SK-N-SH (cell line): ENCODE measurements around the gene ANO9. TPM values are rescaled to one million over a fixed set of nuclear protein-coding genes. Genes with fewer than 3 reads are reported as not detected.

ENCODE experiments used
- CTCF ChIA-PET: fragments of 300-600, 350-600 bp; formaldehyde crosslinking; extraction: SDS; loops from one replicate; lab custom pipeline; 2021; lab: Yijun Ruan, JAX
- POLR2A ChIA-PET: fragments of 350-600 bp; sonication (Branson Sonifier 250); formaldehyde crosslinking; extraction: SDS; loops from one replicate; lab custom pipeline; 2020; ENCODE audit warnings: antibody characterized with exemption, inconsistent platforms; lab: Yijun Ruan, JAX
- DNase-seq: peaks from one replicate; pipeline ENCODE4 v3.0.0; 2012
- H2AFZ ChIP-seq: fragments of 200-600 bp; sonication (generic); 2 replicates; pipeline ENCODE4 v1.8.1; 2016; ENCODE audit warnings: antibody characterized with exemption, mild to moderate bottlenecking, low read depth
- H3F3A ChIP-seq: fragments of 200-600 bp; sonication (generic); replicated peaks from 2 replicates; pipeline ENCODE3; 2016; ENCODE audit warnings: antibody characterized with exemption, mild to moderate bottlenecking; ENCODE audit not compliant: insufficient read depth
- H3K27ac ChIP-seq, 2 experiments: fragments of 200-500 bp in 1 of 2; fragments of 200-600 bp in 1 of 2; sonication (Bioruptor generic) in 1 of 2; sonication (generic), shearing (Covaris generic) in 1 of 2; 2 replicates each; pipeline versions ENCODE4 v1.5.1 to v1.6.1; 2014 to 2016; ENCODE audit warnings: low read depth in 2 of 2, inconsistent platforms in 1 of 2, low read length in 1 of 2, mild to moderate bottlenecking in 1 of 2, mixed read lengths in 1 of 2
- H3K27me3 ChIP-seq: fragments of 200-600 bp; sonication (generic), shearing (Covaris generic); 2 replicates; pipeline ENCODE4 v1.6.1; 2016; ENCODE audit warnings: mixed run types; ENCODE audit not compliant: insufficient read depth
- H3K36me3 ChIP-seq, 2 experiments: fragments of 200-500 bp in 1 of 2; fragments of 200-600 bp in 1 of 2; sonication (Bioruptor generic) in 1 of 2; sonication (generic) in 1 of 2; replicated peaks in 1 of 2; 2 replicates each; pipeline versions ENCODE3 to v1.5.1; 2014 to 2016; ENCODE audit warnings: low read length in 1 of 2, mild to moderate bottlenecking in 1 of 2; ENCODE audit not compliant: insufficient read depth in 2 of 2, control insufficient read depth in 1 of 2
- H3K4me1 ChIP-seq, 2 experiments: fragments of 200-500 bp in 1 of 2; fragments of 200-600 bp in 1 of 2; sonication (Bioruptor generic) in 1 of 2; sonication (generic), shearing (Covaris generic) in 1 of 2; 2 replicates each; pipeline versions ENCODE4 v1.5.1 to v1.6.1; 2014 to 2016; ENCODE audit warnings: low read depth in 1 of 2, low read length in 1 of 2, mixed run types in 1 of 2; ENCODE audit not compliant: insufficient read depth in 2 of 2, control insufficient read depth in 1 of 2
- H3K4me2 ChIP-seq: fragments of 200-600 bp; sonication (generic), shearing (Covaris generic); 2 replicates; pipeline ENCODE4 v1.6.1; 2017; ENCODE audit warnings: mixed run types
- H3K4me3 ChIP-seq, 2 experiments: fragments of 200-500 bp in 1 of 2; fragments of 200-600 bp in 1 of 2; sonication (Bioruptor generic) in 1 of 2; sonication (generic), shearing (Covaris generic) in 1 of 2; 2 replicates each; pipeline versions ENCODE4 v1.5.1 to v1.8.1; 2014 to 2016; ENCODE audit warnings: low read depth in 2 of 2, inconsistent platforms in 1 of 2, low read length in 1 of 2, mild to moderate bottlenecking in 1 of 2, mixed read lengths in 1 of 2, moderate library complexity in 1 of 2
- H3K79me2 ChIP-seq: fragments of 200-600 bp; sonication (generic); 2 replicates; pipeline ENCODE4 v1.8.1; 2017; ENCODE audit warnings: mild to moderate bottlenecking; ENCODE audit not compliant: insufficient read depth
- H3K9ac ChIP-seq: fragments of 200-600 bp; sonication (generic); 2 replicates; pipeline ENCODE4 v1.6.1; 2017; ENCODE audit warnings: mixed run types
- H3K9me2 ChIP-seq: fragments of 200-600 bp; sonication (generic); 2 replicates; pipeline ENCODE4 v1.6.1; 2017; ENCODE audit warnings: mixed run types
- H3K9me3 ChIP-seq: fragments of 200-600 bp; sonication (generic); 2 replicates; pipeline ENCODE4 v1.6.1; 2017; ENCODE audit warnings: mixed run types, mild to moderate bottlenecking, moderate library complexity
- H4K20me1 ChIP-seq: fragments of 200-600 bp; sonication (generic); 2 replicates; pipeline ENCODE4 v1.6.1; 2017; ENCODE audit warnings: mild to moderate bottlenecking, mixed run types; ENCODE audit not compliant: insufficient read depth
- ELF1 ChIP-seq: IDR thresholded peaks from 2 replicates; pipeline ENCODE4 v1.4.0; 2012
- EP300 ChIP-seq, 2 experiments: IDR thresholded peaks; 2 replicates each; pipeline versions ENCODE4 v1.4.0 to v1.6.1; 2012; ENCODE audit warnings: borderline replicate concordance in 1 of 2, low read depth in 1 of 2, low read length in 1 of 2
- FOXM1 ChIP-seq: IDR thresholded peaks from 2 replicates; pipeline ENCODE4 v1.4.0; 2012; ENCODE audit warnings: low read depth, mild to moderate bottlenecking
- GATA2 ChIP-seq: sonication (generic); formaldehyde crosslinking; IDR thresholded peaks from 2 replicates; pipeline ENCODE4 v1.5.0; 2020; ENCODE audit warnings: mild to moderate bottlenecking, missing genetic modification reagents
- MEF2A ChIP-seq: IDR thresholded peaks from 2 replicates; pipeline ENCODE4 v1.4.0; 2012; ENCODE audit warnings: low read depth, borderline replicate concordance
- NFIC ChIP-seq: IDR thresholded peaks from 2 replicates; pipeline ENCODE4 v1.4.0; 2012; ENCODE audit warnings: borderline replicate concordance
- NRF1 ChIP-seq: IDR thresholded peaks from 2 replicates; pipeline ENCODE4 v1.6.1; 2012; ENCODE audit warnings: low read depth, mild to moderate bottlenecking, low read length
- RAD21 ChIP-seq: IDR thresholded peaks from 2 replicates; pipeline ENCODE4 v1.6.1; 2012; ENCODE audit warnings: mild to moderate bottlenecking, low read length
- RXRA ChIP-seq: IDR thresholded peaks from 2 replicates; pipeline ENCODE4 v1.4.0; 2012; ENCODE audit warnings: low read depth, mild to moderate bottlenecking, borderline replicate concordance
- TAF1 ChIP-seq: IDR thresholded peaks from 2 replicates; pipeline ENCODE4 v1.6.1; 2012; ENCODE audit warnings: low read depth, mild to moderate bottlenecking, low read length, moderate library complexity, borderline replicate concordance
- TCF12 ChIP-seq: IDR thresholded peaks from 2 replicates; pipeline ENCODE4 v1.4.0; 2012
- TEAD4 ChIP-seq: IDR thresholded peaks from 2 replicates; pipeline ENCODE4 v1.4.0; 2012; ENCODE audit warnings: mild to moderate bottlenecking, borderline replicate concordance; ENCODE audit not compliant: insufficient read depth
- YY1 ChIP-seq: IDR thresholded peaks from 2 replicates; pipeline ENCODE4 v1.4.0; 2012; ENCODE audit warnings: low read depth, mild to moderate bottlenecking
- WGBS: methylation state at CpG from one replicate; pipeline ENCODE4 v1.1.6; 2017; ENCODE audit warnings: low lambda C conversion rate; 5-methylcytosine and 5-hydroxymethylcytosine counted together
- polyA plus RNA-seq, 3 experiments: library from polyadenylated mRNA; depleted of rRNA; stranded (reverse); fragments of >200 nt; gene quantifications; 2 replicates each; pipeline ENCODE4 v1.2.3, GENCODE V29; 2012
- small RNA-seq, 7 experiments: library from RNA; depleted of rRNA; stranded (forward); fragments of <200 nt; gene quantifications; one replicate each; pipeline ENCODE3, GENCODE V24; 2012
- TF ChIP-seq, protein P1 (sequence below): fragments of 200-600 bp; sonication (generic); IDR thresholded peaks from 2 replicates; pipeline ENCODE4 v1.6.1; 2017; ENCODE audit warnings: antibody characterized with exemption, mild to moderate bottlenecking, moderate library complexity
- TF ChIP-seq, protein P2 (sequence below): IDR thresholded peaks from 2 replicates; pipeline ENCODE4; 2012
- TF ChIP-seq, protein P3 (sequence below): IDR thresholded peaks from 2 replicates; pipeline ENCODE4 v1.4.0; 2012; ENCODE audit warnings: low read depth, borderline replicate concordance

The ANO9 gene
- polyA plus RNA-seq, 1 of the 3 experiments (the other 2 are of a cell fraction), result 0.12 TPM

DNA sequence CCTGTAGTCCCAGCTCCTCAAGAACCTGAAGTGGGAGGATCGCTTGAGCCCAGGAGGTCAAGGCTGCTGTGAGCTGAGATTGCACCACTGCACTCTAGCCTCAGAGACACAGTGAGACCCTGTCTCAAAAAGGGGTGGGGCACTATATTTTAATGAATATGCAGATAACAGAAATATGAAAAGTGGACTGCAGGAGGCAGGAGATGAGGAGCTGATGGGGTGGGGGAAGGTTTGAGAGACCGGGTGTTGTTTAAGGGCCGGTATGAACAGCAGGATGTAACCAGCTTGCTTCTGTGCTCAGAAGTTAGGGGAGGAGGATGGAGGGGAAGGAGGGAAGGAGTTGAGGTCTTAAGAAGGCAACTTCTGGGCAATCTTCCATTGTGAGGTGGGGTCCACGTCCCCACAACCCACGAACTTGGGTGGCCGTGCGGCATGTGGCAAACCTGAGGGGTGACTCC, 73.8 kb downstream of the ANO9 start:
- H3K9me3 ChIP-seq, result no peaks in the 10 kb centered on the region
- TF ChIP-seq TEAD4 (no peak), NFIC (no peak), TCF12 (no peak), YY1 (no peak), ELF1 (no peak), RXRA (no peak), NRF1 (no peak), MEF2A (no peak), TAF1 (no peak), RAD21 (no peak), FOXM1 (no peak), EP300 (IDR thresholded peaks at IDR 0.05; ENCODE audit: borderline replicate concordance in 1 of 2, low read depth in 1 of 2, low read length in 1 of 2) (no peak), GATA2 (CRISPR knock-in tag) (no peak)
- TF ChIP-seq, protein P1, sequence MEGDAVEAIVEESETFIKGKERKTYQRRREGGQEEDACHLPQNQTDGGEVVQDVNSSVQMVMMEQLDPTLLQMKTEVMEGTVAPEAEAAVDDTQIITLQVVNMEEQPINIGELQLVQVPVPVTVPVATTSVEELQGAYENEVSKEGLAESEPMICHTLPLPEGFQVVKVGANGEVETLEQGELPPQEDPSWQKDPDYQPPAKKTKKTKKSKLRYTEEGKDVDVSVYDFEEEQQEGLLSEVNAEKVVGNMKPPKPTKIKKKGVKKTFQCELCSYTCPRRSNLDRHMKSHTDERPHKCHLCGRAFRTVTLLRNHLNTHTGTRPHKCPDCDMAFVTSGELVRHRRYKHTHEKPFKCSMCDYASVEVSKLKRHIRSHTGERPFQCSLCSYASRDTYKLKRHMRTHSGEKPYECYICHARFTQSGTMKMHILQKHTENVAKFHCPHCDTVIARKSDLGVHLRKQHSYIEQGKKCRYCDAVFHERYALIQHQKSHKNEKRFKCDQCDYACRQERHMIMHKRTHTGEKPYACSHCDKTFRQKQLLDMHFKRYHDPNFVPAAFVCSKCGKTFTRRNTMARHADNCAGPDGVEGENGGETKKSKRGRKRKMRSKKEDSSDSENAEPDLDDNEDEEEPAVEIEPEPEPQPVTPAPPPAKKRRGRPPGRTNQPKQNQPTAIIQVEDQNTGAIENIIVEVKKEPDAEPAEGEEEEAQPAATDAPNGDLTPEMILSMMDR, result no peak
- TF ChIP-seq, protein P2, sequence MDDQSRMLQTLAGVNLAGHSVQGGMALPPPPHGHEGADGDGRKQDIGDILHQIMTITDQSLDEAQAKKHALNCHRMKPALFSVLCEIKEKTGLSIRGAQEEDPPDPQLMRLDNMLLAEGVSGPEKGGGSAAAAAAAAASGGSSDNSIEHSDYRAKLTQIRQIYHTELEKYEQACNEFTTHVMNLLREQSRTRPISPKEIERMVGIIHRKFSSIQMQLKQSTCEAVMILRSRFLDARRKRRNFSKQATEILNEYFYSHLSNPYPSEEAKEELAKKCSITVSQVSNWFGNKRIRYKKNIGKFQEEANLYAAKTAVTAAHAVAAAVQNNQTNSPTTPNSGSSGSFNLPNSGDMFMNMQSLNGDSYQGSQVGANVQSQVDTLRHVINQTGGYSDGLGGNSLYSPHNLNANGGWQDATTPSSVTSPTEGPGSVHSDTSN, result no peak
- TF ChIP-seq, protein P3, sequence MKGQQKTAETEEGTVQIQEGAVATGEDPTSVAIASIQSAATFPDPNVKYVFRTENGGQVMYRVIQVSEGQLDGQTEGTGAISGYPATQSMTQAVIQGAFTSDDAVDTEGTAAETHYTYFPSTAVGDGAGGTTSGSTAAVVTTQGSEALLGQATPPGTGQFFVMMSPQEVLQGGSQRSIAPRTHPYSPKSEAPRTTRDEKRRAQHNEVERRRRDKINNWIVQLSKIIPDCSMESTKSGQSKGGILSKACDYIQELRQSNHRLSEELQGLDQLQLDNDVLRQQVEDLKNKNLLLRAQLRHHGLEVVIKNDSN, result no peak
- peaks cover 0 to 2% of the 10 kb centered on the region in 2 experiments for H3K36me3 ChIP-seq
- no peaks in the 10 kb centered on the region for H3K79me2 ChIP-seq
- DNase-seq, result peak; percentile 40
- H3K4me2 ChIP-seq, result peak overlapping the region; percentile 67; the same call in 1 of the 2 replicates
- H3F3A ChIP-seq, result peaks cover 6% of the 10 kb centered on the region
- H3K4me1 ChIP-seq, result peaks cover 0 to 27% of the 10 kb centered on the region in 2 experiments; a peak in 1 of 4 replicates
- H3K9ac ChIP-seq, result no peak overlapping the region
- H3K4me3 ChIP-seq, result no peak overlapping the region
- ChIA-PET CTCF (interaction anchor here (0.9 to 2.7 kb wide), 8 partner anchors 12 to 117 kb away, joined by 3 to 12 read pairs (median 6); no protein-coding TSS in a partner anchor), POLR2A (no interaction called here)
- 57% methylated on average over 7 of the region's 7 CpGs for WGBS
- H4K20me1 ChIP-seq, result no peaks in the 10 kb centered on the region
- no peak overlapping the region for H2AFZ ChIP-seq
- H3K9me2 ChIP-seq, result no peaks in the 10 kb centered on the region
- H3K27me3 ChIP-seq, result no peaks in the 10 kb centered on the region
- no peak overlapping the region for H3K27ac ChIP-seq

Small RNA genes lying within 50 kb of the gene (small RNA-seq; reads per million reads assigned to genes)
- 0 reads per million in 7 experiments for gene RN7SL838P

Other genes with a start within 250 kb of the ANO9 start
- not detected in 2 replicates for gene SCGB1C1, start 248.9 kb downstream of the ANO9 start, polyA plus RNA-seq (2012; rRNA removed)
- 56.9 and 67.5 TPM in 2 replicates for gene BET1L, start 234.6 kb downstream of the ANO9 start, polyA plus RNA-seq (2012; rRNA removed)
- gene RIC8A, start 234.3 kb downstream of the ANO9 start, polyA plus RNA-seq (2012; rRNA removed), result 115 and 127 TPM in 2 replicates
- gene SIRT3, start 205.7 kb downstream of the ANO9 start, polyA plus RNA-seq (2012; rRNA removed), result 34.4 and 40.1 TPM in 2 replicates
- 196 and 227 TPM in 2 replicates for gene PSMD13, start 205.0 kb downstream of the ANO9 start, polyA plus RNA-seq (2012; rRNA removed)
- not detected in 2 replicates for gene NLRP6, start 163.6 kb downstream of the ANO9 start, polyA plus RNA-seq (2012; rRNA removed)
- 19.9 and 26.5 TPM in 2 replicates for gene PGGHG, start 152.9 kb downstream of the ANO9 start, polyA plus RNA-seq (2012; rRNA removed)
- not detected in 2 replicates for gene IFITM5, start 142.5 kb downstream of the ANO9 start, polyA plus RNA-seq (2012; rRNA removed)
- 398 and 518 TPM in 2 replicates for gene IFITM2, start 134.2 kb downstream of the ANO9 start, polyA plus RNA-seq (2012; rRNA removed)
- gene IFITM1, start 128.0 kb downstream of the ANO9 start, polyA plus RNA-seq (2012; rRNA removed), result 15.3 and 19.4 TPM in 2 replicates
- gene IFITM3, start 121.2 kb downstream of the ANO9 start, polyA plus RNA-seq (2012; rRNA removed), result 229 and 326 TPM in 2 replicates
- 58.6 and 66.7 TPM in 2 replicates for gene B4GALNT4, start 72.5 kb downstream of the ANO9 start, polyA plus RNA-seq (2012; rRNA removed)
- 1.4 and 2.4 TPM in 2 replicates for gene PKP3, start 47.8 kb downstream of the ANO9 start, polyA plus RNA-seq (2012; rRNA removed)
- gene SIGIRR, start 27.0 kb downstream of the ANO9 start, polyA plus RNA-seq (2012; rRNA removed), result 22.4 and 32.5 TPM in 2 replicates
- gene PTDSS2, start 8.3 kb upstream of the ANO9 start, polyA plus RNA-seq (2012; rRNA removed), result 25.6 and 28.6 TPM in 2 replicates
- 135 and 147 TPM in 2 replicates for gene RNH1, start 65.2 kb upstream of the ANO9 start, polyA plus RNA-seq (2012; rRNA removed)
- 138 and 217 TPM in 2 replicates for gene HRAS, start 93.6 kb upstream of the ANO9 start, polyA plus RNA-seq (2012; rRNA removed)
- 1.2 and 1.4 TPM in 2 replicates for gene LRRC56, start 95.5 kb upstream of the ANO9 start, polyA plus RNA-seq (2012; rRNA removed)
- gene LMNTD2, start 118.7 kb upstream of the ANO9 start, polyA plus RNA-seq (2012; rRNA removed), result 2.4 and 2.6 TPM in 2 replicates
- gene RASSF7, start 119.0 kb upstream of the ANO9 start, polyA plus RNA-seq (2012; rRNA removed), result 19.8 and 24.0 TPM in 2 replicates
- 18.8 and 22.7 TPM in 2 replicates for gene PHRF1, start 134.5 kb upstream of the ANO9 start, polyA plus RNA-seq (2012; rRNA removed)
- gene IRF7, start 173.9 kb upstream of the ANO9 start, polyA plus RNA-seq (2012; rRNA removed), result 5.9 and 6.3 TPM in 2 replicates
- gene CDHR5, start 182.9 kb upstream of the ANO9 start, polyA plus RNA-seq (2012; rRNA removed), result not detected in 2 replicates
- gene SCT, start 185.2 kb upstream of the ANO9 start, polyA plus RNA-seq (2012; rRNA removed), result not detected in 2 replicates
- not detected in 2 replicates for gene DRD4, start 195.3 kb upstream of the ANO9 start, polyA plus RNA-seq (2012; rRNA removed)